Measurements from ENCODE around the gene PAXX.

- TF ChIP-seq CTCF (IDR thresholded peaks at IDR 0.05) (peak in 3 of 5 experiments; percentile 9 to 54 (median 42)), POLR2A (IDR thresholded peaks at IDR 0.05) (peak in 1 of 2 donors; percentile 40), EP300 (IDR thresholded peaks at IDR 0.05) (peak; percentile 61 to 92)
Observed at GRCh38 chr9:137025517-137025966, 33.3 kb downstream of the PAXX start.

Measured in tibial nerve (tissue), 4 donors.